ENCODE results near the gene THSD7A.

Gene THSD7A, protein sequence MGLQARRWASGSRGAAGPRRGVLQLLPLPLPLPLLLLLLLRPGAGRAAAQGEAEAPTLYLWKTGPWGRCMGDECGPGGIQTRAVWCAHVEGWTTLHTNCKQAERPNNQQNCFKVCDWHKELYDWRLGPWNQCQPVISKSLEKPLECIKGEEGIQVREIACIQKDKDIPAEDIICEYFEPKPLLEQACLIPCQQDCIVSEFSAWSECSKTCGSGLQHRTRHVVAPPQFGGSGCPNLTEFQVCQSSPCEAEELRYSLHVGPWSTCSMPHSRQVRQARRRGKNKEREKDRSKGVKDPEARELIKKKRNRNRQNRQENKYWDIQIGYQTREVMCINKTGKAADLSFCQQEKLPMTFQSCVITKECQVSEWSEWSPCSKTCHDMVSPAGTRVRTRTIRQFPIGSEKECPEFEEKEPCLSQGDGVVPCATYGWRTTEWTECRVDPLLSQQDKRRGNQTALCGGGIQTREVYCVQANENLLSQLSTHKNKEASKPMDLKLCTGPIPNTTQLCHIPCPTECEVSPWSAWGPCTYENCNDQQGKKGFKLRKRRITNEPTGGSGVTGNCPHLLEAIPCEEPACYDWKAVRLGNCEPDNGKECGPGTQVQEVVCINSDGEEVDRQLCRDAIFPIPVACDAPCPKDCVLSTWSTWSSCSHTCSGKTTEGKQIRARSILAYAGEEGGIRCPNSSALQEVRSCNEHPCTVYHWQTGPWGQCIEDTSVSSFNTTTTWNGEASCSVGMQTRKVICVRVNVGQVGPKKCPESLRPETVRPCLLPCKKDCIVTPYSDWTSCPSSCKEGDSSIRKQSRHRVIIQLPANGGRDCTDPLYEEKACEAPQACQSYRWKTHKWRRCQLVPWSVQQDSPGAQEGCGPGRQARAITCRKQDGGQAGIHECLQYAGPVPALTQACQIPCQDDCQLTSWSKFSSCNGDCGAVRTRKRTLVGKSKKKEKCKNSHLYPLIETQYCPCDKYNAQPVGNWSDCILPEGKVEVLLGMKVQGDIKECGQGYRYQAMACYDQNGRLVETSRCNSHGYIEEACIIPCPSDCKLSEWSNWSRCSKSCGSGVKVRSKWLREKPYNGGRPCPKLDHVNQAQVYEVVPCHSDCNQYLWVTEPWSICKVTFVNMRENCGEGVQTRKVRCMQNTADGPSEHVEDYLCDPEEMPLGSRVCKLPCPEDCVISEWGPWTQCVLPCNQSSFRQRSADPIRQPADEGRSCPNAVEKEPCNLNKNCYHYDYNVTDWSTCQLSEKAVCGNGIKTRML (N-terminal part only)

DNA sequence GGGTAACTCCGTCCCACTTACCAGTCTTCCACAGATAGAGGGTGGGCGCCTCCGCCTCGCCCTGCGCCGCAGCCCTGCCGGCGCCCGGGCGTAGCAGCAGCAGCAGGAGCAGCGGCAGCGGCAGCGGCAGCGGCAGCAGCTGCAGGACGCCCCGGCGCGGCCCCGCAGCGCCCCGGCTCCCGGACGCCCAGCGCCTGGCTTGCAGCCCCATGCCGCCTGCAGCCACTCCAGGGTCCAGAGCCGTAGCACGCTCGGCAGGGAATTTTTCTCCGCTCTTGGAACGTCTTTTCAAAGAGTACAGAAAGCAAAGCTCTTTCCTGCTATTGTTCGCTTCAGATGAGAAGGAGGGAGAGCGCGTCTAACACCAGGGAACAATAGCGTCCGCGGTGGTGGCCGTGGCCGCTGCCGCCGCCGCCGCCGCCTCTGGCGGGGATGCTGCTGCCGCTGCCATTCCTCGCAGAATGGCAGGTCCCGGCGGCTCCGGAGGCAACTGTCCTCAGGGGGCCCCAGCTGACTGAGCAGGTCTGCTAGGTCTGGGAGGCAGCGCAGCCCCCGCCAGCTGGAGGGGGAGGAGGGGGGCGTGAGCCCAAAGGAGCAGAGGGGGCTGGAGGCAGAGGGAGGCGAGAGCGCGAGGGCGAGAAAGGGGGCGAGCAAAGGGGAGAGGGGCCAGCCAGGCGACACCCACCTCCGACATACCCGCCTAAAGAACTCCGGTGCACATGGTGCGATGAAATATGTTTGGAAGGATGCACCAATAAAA, at the start of gene THSD7A:
Gene THSD7A, minus strand, starts transcription at position 463 of the 760 bp plus-strand sequence. Its CDS starts 252 bp downstream, at position 211.
- peaks cover 38% of the 10 kb centered on the region for H3K27me3 Mint-ChIP-seq
- peaks cover 4% of the 10 kb centered on the region for H3K4me1 Mint-ChIP-seq
- no peaks in the 10 kb centered on the region for H3K9me3 Mint-ChIP-seq
- no peak within 1 kb of the TSS for H3K27ac Mint-ChIP-seq
- H3K4me3 Mint-ChIP-seq: no peak within 1 kb of the TSS
- H3K36me3 Mint-ChIP-seq: no peaks in the 10 kb centered on the region
- no peak for DNase-seq
- CTCF ChIA-PET: no interaction called here

DNA sequence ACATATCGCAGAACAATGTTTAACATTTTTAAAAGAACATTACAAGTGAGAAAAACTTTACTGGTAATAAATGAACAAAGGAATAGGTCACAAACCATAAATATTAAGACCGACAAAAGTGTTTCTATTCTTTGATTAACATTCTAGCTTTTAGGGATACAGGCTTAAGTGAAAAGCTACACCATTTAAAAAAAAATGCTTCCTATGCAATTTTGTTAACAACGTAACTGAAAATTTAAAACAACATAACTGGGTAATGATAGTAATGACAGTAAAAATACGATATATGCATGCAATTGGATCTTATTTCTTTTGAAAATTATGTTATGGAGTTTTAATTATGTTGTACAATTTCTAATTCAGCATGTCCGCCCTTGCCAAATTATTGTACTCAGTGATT, 49.7 kb upstream of the THSD7A start:
- no peaks in the 10 kb centered on the region for H3K9me3 Mint-ChIP-seq
- H3K27me3 Mint-ChIP-seq: no peaks in the 10 kb centered on the region
- no peaks in the 10 kb centered on the region for H3K36me3 Mint-ChIP-seq
- no peak overlapping the region for H3K27ac Mint-ChIP-seq
- no peak for DNase-seq
- H3K4me3 Mint-ChIP-seq: no peak overlapping the region
- CTCF ChIA-PET: no interaction called here
- H3K4me1 Mint-ChIP-seq: no peaks in the 10 kb centered on the region

DNA sequence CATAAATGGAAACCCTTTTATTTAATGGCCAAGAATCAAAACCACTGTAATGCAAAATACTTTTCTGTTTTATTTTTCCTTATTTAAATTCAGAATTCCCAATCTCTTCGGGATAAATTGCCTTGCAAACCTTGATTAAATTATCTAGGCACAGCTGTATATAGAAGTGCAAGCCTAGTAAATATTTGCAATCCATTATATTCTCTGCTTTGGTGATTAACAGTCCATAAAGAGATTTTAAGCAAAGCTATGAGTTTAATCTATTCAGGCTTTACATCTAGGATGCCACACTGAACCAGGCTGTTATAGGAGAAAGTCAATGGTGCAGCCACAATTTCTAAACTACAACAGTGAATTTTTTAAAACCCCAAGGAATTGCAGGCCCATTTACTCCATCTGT, 43.6 kb upstream of the THSD7A start:
- H3K4me1 Mint-ChIP-seq: no peaks in the 10 kb centered on the region

DNA sequence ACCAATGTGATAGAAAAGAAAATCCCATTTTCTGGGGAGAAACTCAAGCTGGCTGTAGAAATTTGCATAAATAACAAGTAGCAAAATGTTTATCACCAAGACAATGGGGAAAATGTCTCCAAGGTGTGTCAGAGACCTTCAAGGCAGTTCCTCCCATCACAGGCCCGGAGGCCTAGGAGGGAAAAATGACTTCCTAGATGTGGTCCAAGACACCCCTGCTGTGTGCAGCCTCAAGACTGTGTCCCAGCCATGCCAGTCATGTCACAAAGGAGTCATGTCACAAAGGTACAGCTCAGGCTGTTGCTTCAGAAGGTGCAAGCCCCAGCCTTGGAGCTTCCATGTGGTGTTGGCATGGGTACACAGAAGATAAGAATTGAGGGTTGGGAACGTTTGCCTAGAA, 33.7 kb upstream of the THSD7A start:
- no peak for DNase-seq
- CTCF ChIA-PET: no interaction called here
- Mint-ChIP-seq H3K4me1 (no peaks in the 10 kb centered on the region), H3K27me3 (no peaks in the 10 kb centered on the region), H3K9me3 (peaks cover 10% of the 10 kb centered on the region), H3K27ac (no peak overlapping the region), H3K36me3 (no peaks in the 10 kb centered on the region), H3K4me3 (no peak overlapping the region)

More for the DNA sequence above, 43.6 kb upstream of the THSD7A start:
- Mint-ChIP-seq H3K9me3 (no peaks in the 10 kb centered on the region), H3K36me3 (no peaks in the 10 kb centered on the region), H3K4me3 (no peak overlapping the region), H3K27ac (no peak overlapping the region), H3K27me3 (no peaks in the 10 kb centered on the region)
- no peak for DNase-seq
- CTCF ChIA-PET: no interaction called here

DNA sequence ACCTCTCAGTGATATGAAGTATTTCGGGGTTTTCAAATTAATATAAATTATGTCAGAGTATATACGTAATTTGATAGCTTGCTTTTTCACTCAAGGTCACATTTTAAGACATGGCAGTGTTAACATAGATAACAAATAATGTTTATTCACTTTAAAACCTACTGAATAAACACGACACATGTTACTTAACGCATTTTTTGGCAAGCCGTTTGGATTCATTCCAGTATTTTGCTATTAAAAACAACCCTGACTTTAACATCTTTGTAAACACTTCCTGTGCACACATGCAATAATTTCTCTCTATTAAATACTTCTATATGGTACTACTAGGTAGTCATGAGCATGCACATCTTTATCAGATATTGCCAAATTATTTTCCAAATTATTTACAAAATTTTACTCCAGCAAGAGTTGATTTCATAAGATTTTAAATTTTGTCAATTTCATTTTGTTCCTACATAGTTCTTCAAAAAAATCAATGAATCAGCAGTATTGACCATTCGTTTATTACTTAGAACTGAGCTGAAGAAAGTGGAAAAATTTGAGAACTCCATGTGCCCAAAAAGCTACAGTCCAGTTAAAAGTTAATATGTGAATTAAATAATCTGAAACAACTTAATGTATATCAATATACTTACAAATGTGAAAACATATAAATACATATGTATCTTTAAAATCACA, 26.8 kb upstream of the THSD7A start:
- Mint-ChIP-seq H3K27me3 (no peaks in the 10 kb centered on the region), H3K27ac (no peak overlapping the region), H3K36me3 (no peaks in the 10 kb centered on the region), H3K4me3 (no peak overlapping the region), H3K4me1 (no peaks in the 10 kb centered on the region), H3K9me3 (no peaks in the 10 kb centered on the region)
- CTCF ChIA-PET: no interaction called here
- no peak for DNase-seq

DNA sequence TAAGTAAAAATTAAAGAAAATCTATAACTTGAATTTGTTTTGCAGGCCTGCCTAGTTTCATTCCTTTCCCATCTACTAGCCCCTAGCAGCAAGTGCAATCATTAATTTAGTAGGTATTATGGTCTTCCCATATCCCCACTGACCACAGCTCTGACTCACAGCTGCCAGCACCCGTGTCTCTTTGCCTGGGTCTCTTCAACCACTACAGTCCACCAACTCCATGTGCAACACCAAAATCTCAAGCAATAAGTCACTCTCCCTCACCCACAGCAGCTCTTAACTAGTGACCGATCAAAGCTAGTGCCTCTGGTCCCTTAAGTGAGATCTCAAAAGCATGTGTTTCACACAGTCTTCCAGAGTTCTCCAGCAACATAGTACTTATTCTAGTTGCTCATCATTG, 26.0 kb upstream of the THSD7A start:
- CTCF ChIA-PET: interaction anchor here (1.1 kb wide), 1 partner anchor 13 kb away, joined by 3 read pairs; no protein-coding TSS in a partner anchor
- H3K4me3 Mint-ChIP-seq: no peak overlapping the region

DNA sequence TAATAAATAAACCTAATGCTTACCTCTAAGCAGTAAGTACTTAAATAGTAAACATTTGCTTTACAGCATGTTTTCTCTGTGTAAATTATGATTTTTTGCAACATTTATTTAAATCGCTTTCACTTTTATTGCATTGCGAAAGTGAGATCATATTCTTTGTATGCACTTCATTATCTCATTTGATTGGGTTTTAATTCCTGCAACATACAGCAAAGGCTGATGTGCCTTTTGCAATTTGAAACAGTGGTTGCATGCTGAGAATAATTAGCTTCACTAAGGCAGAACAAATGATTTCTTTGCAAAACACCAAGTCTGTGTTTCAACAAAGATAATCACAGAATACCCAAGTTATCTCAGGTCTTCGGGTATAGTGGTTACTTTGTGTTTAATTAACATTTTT, 16.3 kb upstream of the THSD7A start:
- no peak for DNase-seq
- CTCF ChIA-PET: no interaction called here
- Mint-ChIP-seq H3K27me3 (no peaks in the 10 kb centered on the region), H3K4me1 (no peaks in the 10 kb centered on the region), H3K4me3 (no peak overlapping the region), H3K27ac (no peak overlapping the region), H3K36me3 (no peaks in the 10 kb centered on the region), H3K9me3 (no peaks in the 10 kb centered on the region)

More for the DNA sequence above, 26.0 kb upstream of the THSD7A start:
- Mint-ChIP-seq H3K27me3 (no peaks in the 10 kb centered on the region), H3K9me3 (no peaks in the 10 kb centered on the region), H3K4me1 (no peaks in the 10 kb centered on the region), H3K27ac (no peak overlapping the region), H3K36me3 (no peaks in the 10 kb centered on the region)
- DNase-seq: no peak

DNA sequence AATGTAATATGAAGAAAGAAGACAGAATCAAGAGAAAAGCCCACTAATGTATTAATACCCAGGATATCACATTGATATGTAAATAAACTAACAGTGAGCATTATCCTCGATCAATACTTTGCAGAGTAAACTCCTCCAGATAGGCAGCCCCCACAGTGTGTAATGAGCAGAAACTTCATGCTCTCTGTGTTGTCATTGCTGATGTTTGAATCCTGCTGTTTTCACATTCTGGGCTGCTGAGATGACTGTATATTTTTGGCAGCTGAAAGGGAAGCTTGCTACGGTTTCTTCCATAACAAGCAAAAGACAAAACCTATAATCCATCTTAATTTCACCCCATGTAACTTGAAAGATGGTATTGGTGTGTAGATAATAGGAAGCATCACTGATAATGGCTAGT, 15.3 kb upstream of the THSD7A start:
- no peak for DNase-seq
- Mint-ChIP-seq H3K27me3 (no peaks in the 10 kb centered on the region), H3K9me3 (no peaks in the 10 kb centered on the region), H3K27ac (no peak overlapping the region), H3K36me3 (no peaks in the 10 kb centered on the region), H3K4me3 (no peak overlapping the region), H3K4me1 (no peaks in the 10 kb centered on the region)
- CTCF ChIA-PET: no interaction called here

DNA sequence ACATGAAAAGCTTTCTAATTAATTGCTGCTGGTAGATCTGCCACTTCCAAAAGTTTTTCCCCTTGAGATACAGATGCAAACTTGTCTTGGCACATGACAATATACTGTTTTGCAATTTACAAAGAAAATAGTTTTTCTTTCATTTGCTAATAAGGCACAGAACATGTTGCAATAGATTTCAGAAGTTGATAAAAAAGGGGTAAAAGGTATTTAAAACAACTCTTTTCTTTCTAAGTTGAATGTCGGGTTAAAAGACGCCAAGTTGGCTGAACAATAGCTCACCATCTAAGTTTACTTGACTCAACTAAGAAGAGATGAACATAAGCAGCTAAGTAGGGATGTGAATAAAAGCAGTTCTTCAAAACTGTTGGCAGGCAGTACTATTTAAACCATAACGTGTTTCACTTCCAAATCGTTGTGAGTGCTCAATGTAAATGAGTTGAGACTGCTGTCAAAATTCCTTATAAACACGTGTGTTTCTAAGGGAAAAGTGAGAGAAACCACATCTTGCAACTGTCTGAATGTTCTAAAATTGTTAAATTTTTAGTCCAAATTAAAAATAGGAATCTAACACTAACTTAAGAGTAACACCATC, 14.5 kb upstream of the THSD7A start:
- CTCF ChIA-PET: no interaction called here
- Mint-ChIP-seq H3K27me3 (no peaks in the 10 kb centered on the region), H3K4me3 (no peak overlapping the region), H3K9me3 (no peaks in the 10 kb centered on the region), H3K27ac (no peak overlapping the region), H3K36me3 (no peaks in the 10 kb centered on the region), H3K4me1 (no peaks in the 10 kb centered on the region)
- no peak for DNase-seq

DNA sequence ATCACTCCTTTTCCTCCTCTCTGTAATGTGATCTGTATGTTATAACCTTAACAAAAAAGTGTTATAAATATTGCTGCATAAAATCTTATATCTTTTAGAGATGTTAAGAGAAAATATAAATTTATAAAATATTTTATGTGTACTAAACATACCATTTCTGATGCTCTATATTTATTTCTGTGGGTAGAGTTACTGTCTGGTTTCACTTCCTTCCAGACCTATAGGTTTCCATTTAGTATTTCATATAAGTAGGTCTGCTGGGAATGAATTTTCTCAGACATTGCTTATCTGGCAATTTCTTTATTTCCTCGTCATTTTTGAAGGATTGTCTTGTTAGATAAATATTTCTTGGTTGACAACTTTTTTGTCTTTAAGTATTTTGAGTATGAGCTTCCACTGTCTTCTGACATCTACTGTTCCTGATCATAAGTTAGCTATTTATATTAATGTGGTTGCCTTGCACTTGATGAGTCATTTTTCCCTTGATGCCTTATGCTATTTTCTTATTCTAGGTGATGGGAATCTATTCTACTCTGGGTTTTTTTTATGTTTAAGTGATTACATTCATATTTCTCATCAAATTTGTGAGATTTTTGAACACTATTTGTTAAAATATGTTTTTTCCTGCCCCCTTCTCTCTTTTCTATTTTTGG, 11.2 kb upstream of the THSD7A start:
- no peak overlapping the region for H3K4me3 Mint-ChIP-seq
- no peaks in the 10 kb centered on the region for H3K36me3 Mint-ChIP-seq
- H3K4me1 Mint-ChIP-seq: no peaks in the 10 kb centered on the region
- CTCF ChIA-PET: no interaction called here
- H3K27ac Mint-ChIP-seq: no peak overlapping the region
- no peak for DNase-seq
- H3K27me3 Mint-ChIP-seq: no peaks in the 10 kb centered on the region
- no peaks in the 10 kb centered on the region for H3K9me3 Mint-ChIP-seq

DNA sequence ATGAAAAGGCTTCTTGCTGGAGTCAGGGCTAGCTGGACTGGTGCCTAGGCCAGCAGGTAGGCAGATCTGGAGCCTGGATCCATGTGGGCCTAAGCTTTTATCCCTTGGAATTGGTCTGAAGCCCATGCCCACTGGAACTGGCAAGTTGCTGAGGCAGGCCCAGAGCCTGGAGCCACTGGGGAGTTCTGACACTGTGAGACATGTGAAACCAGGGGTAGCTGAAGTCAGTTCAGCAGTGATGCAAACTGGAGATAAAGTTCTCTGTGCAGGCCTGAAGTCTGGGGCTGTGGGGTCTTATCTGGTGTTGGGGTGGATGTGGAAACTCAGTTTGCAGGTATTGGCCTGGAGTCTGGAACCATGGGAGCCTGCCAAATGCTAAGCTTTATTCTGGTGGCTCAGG, 9.7 kb upstream of the THSD7A start:
- no peaks in the 10 kb centered on the region for H3K9me3 Mint-ChIP-seq
- no peak overlapping the region for H3K4me3 Mint-ChIP-seq
- H3K27ac Mint-ChIP-seq: no peak overlapping the region
- DNase-seq: no peak
- no peaks in the 10 kb centered on the region for H3K4me1 Mint-ChIP-seq
- CTCF ChIA-PET: no interaction called here
- H3K27me3 Mint-ChIP-seq: no peaks in the 10 kb centered on the region
- no peaks in the 10 kb centered on the region for H3K36me3 Mint-ChIP-seq

DNA sequence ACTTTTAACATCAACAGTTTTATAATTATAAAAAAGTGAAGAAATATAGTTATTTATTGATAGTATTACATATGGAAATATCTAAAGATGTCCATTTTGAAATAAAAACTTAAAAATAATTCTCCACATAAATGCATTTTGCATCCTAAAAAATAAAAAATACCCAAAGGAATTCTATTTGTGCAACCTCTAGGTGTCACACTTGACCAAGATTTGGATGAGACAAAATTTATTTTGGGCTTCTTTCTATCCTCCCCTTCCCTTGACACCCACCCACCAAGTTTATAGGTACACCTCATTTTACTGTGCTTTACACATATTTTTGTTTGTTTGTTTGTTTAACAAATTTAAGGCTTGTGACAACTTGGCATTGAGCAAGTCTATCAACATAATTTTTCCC, 3.3 kb upstream of the THSD7A start:
- CTCF ChIA-PET: no interaction called here

DNA sequence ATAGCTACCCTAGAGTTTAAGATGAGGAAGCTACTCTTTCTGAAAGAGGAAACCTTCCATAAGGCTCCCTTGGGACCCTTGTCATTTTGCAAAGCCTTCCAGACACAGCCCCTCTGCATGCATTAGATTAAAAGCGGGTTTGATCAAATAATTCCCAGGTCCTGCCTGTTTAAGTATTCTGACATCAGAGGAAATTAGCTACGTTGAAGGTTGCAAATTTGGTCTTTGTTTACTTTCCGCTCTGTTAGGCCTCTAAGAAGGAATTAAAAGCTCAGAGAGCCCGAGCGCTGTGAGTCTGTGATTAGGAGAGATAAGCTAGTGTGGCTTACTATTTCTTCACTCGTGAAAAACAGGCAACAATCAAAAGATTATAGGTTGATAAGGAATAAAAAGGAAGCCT, 1.4 kb upstream of the THSD7A start:
- no peak overlapping the region for H3K4me3 Mint-ChIP-seq
- H3K27me3 Mint-ChIP-seq: peaks cover 38% of the 10 kb centered on the region
- peaks cover 4% of the 10 kb centered on the region for H3K4me1 Mint-ChIP-seq
- H3K27ac Mint-ChIP-seq: no peak overlapping the region
- no peaks in the 10 kb centered on the region for H3K36me3 Mint-ChIP-seq
- no peak for DNase-seq
- H3K9me3 Mint-ChIP-seq: no peaks in the 10 kb centered on the region
- CTCF ChIA-PET: no interaction called here

More for the DNA sequence above, 3.3 kb upstream of the THSD7A start:
- peaks cover 4% of the 10 kb centered on the region for H3K4me1 Mint-ChIP-seq
- H3K36me3 Mint-ChIP-seq: no peaks in the 10 kb centered on the region
- no peaks in the 10 kb centered on the region for H3K9me3 Mint-ChIP-seq
- peaks cover 38% of the 10 kb centered on the region for H3K27me3 Mint-ChIP-seq
- no peak overlapping the region for H3K27ac Mint-ChIP-seq
- DNase-seq: no peak
- no peak overlapping the region for H3K4me3 Mint-ChIP-seq
